Activated CD4-positive, alpha-beta memory T cell treated with anti-CD3 and anti-CD28 coated beads for 36 hours (primary cell): ENCODE measurements around the gene ATP8B2. TPM values are rescaled to one million over a fixed set of nuclear protein-coding genes. Genes with fewer than 3 reads are reported as not detected.
"Not testable (repeated sequence)": the region's sequence is repeated elsewhere in the genome, so short reads cannot be mapped to it uniquely, and the experiment has no call there.

Source experiments
- CTCF ChIA-PET: fragments of 350-600 bp; sonication (Branson Sonifier 250); formaldehyde crosslinking; loops from one replicate; lab custom pipeline; 2021; ENCODE audit warnings: antibody characterized with exemption, inconsistent platforms; lab: Charles Lee
- POLR2A ChIA-PET: fragments of 350-600 bp; sonication (Branson Sonifier 250); formaldehyde crosslinking; loops from one replicate; lab custom pipeline; 2021; ENCODE audit warnings: antibody characterized with exemption; lab: Charles Lee
- DNase-seq: peaks from one replicate; pipeline ENCODE4 v3.0.0-alpha.2; 2020
- H3K27ac Mint-ChIP-seq: one replicate; pipeline ENCODE4 v1.8.0; 2021; ENCODE audit warnings: mixed read lengths
- H3K27me3 Mint-ChIP-seq: one replicate; pipeline ENCODE4 v1.8.0; 2021; ENCODE audit warnings: mixed read lengths
- H3K36me3 Mint-ChIP-seq: one replicate; pipeline ENCODE4 v1.8.0; 2021; ENCODE audit warnings: mixed read lengths
- H3K4me1 Mint-ChIP-seq: one replicate; pipeline ENCODE4 v1.8.0; 2021; ENCODE audit warnings: low read depth, mixed read lengths
- H3K4me3 Mint-ChIP-seq: one replicate; pipeline ENCODE4 v1.8.0; 2021; ENCODE audit warnings: mild to moderate bottlenecking, mixed read lengths
- H3K9me3 Mint-ChIP-seq: one replicate; pipeline ENCODE4 v1.8.0; 2021; ENCODE audit warnings: mixed read lengths
- intact Hi-C: fragments of 100-400 bp; cut with micrococcal nuclease; formaldehyde crosslinking; loops from one replicate; pipeline ENCODE4 v1.15.1; 2023
- total RNA-seq, 2 experiments: library from RNA; stranded (reverse); gene quantifications; one replicate each; pipeline ENCODE4 v1.2.3, GENCODE V29; 2021

ATP8B2 gene
- total RNA-seq, 2 experiments from 2014 or later, result 58.5 to 59.9 TPM

DNA sequence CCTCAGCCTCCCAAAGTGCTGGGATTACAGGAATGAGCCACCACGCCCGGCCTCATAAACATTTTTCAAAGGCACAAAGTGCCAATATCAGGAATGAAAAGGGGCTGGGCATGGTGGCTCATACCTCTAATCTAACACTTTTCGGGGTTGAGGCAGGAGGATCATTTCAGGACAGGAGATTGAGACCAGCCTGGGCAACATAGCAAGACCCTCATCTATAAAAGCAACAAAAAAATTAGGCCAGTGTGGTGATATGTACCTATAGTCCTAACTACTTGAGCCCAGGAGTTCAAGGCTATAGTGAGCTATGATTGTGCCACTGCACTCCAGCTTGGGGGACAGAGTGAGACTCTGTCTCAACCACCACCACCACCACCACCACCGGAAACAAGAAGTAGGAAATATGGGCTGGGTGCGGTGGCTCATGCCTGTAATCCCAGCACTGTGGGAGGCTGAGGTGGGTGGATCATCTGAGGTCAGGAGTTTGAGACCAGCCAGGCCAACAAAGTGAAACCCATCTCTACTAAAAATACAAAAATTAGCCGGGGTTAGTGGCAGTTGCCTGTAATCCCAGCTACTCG lies 48.5 kb downstream of the ATP8B2 start:
- H3K9me3 Mint-ChIP-seq, H3K27ac Mint-ChIP-seq, H3K27me3 Mint-ChIP-seq, H3K4me3 Mint-ChIP-seq, H3K4me1 Mint-ChIP-seq, intact Hi-C loops, POLR2A ChIA-PET, H3K36me3 Mint-ChIP-seq: not testable (repeated sequence)
- CTCF ChIA-PET, result interaction anchor here (1.2 kb wide), 1 partner anchor 19 kb away, joined by 3 read pairs; no protein-coding TSS in a partner anchor
- peak; percentile 67 for DNase-seq

DNA sequence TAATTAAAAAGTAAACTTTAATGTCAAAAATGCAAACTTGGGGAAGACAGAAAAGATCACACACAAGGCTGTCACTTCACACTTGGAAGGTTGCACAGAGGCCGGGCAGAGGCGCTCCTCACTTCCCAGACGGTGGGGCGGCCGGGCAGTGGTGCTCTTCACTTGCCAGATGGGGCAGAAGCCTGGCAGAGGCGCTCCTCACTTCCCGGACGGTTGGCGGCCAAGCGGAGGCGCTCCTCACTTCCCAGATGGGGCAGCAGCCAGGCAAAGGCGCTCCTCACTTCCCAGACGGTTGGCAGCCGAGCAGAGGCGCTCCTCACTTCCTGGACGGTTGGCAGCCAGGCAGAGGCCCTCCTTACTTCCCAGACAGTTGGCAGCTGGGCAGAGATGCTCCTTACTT lies 54.0 kb downstream of the ATP8B2 start:
- Mint-ChIP-seq H3K9me3 (no peaks in the 10 kb centered on the region), H3K4me1 (peaks cover 2% of the 10 kb centered on the region), H3K36me3 (peaks cover 2% of the 10 kb centered on the region), H3K27ac (no peak overlapping the region), H3K27me3 (no peaks in the 10 kb centered on the region), H3K4me3 (no peak overlapping the region)
- DNase-seq, result no peak
- intact Hi-C loops, result no loop called here
- ChIA-PET CTCF (no interaction called here), POLR2A (interaction anchor here (0.6 kb wide), 1 partner anchor 75 kb away, joined by 3 read pairs; no protein-coding TSS in a partner anchor)

DNA sequence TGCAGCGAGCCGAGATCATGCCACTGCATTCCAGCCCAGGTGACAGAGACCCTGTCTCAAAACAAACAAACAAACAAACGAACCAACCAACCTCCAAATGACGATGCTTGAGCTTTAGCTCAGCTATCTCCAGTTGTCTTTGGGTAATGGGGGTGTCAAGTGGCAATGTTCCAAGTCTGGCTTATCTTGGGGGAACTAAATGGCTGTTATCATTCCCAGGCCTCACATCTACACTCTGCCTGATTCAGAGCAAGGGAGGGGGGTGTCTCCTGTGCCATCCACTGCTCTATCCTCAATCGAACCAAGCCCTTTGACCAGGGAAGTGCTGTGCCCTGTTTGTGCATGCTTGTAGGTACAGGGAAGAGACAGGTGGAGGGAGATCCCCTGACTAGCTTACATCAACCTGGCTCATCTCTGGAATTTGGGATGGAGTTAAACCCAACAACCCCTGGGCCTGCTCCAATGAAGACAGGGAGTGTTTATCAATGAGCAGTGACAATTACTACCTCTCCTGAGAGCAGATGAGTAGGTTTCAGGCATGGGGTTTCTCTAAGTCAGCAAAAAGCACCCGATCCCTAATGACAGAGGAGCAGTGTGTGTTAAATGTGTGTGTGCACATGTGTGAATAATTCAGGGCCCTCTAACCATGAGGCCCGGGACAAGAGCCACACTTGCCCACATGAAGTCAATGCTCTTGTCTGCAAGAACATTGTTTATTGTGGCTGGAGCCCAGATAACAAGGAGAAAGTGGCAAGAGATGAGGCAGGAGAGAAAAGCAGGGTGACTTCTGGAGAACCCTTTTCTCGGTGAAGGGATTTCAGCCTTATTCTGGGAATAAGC lies 59.5 kb downstream of the ATP8B2 start:
- Mint-ChIP-seq H3K27me3 (no peaks in the 10 kb centered on the region), H3K9me3 (no peaks in the 10 kb centered on the region), H3K4me1 (peaks cover 33% of the 10 kb centered on the region), H3K36me3 (peaks cover 2% of the 10 kb centered on the region), H3K27ac (peak overlapping the region; percentile 95), H3K4me3 (no peak overlapping the region)
- no peak for DNase-seq
- ChIA-PET POLR2A (interaction anchor here (0.8 to 2.6 kb wide), 5 partner anchors 13 to 126 kb away, joined by 3 to 19 read pairs (median 10); partner anchors contain the start of gene IL6R), CTCF (interaction anchor here (0.9 to 2.6 kb wide), 8 partner anchors 21 to 162 kb away, joined by 3 to 13 read pairs (median 4); no protein-coding TSS in a partner anchor)
- intact Hi-C loops, result loop anchor here (2.0 kb wide), 1 partner anchor 78 kb away; no protein-coding TSS in a partner anchor

GRCh38 chr1:154386643-154387352 lies 61.5 kb downstream of the ATP8B2 start:
- intact Hi-C loops, result loop anchor here (1.0 kb wide), 3 partner anchors 12 to 33 kb away; no protein-coding TSS in a partner anchor
- peak overlapping the region; percentile 69 for H3K4me3 Mint-ChIP-seq
- no peaks in the 10 kb centered on the region for H3K27me3 Mint-ChIP-seq
- peaks cover 2% of the 10 kb centered on the region for H3K36me3 Mint-ChIP-seq
- ChIA-PET CTCF (interaction anchor here (0.7 to 2.6 kb wide), 10 partner anchors 19 to 160 kb away, joined by 3 to 13 read pairs (median 4); no protein-coding TSS in a partner anchor), POLR2A (interaction anchor here (0.8 to 2.6 kb wide), 13 partner anchors 11 to 167 kb away, joined by 3 to 19 read pairs (median 4); partner anchors contain the start of gene IL6R)
- peak overlapping the region; percentile 95 for H3K27ac Mint-ChIP-seq
- peak; percentile 92 for DNase-seq
- H3K9me3 Mint-ChIP-seq, result no peaks in the 10 kb centered on the region
- H3K4me1 Mint-ChIP-seq, result peaks cover 36% of the 10 kb centered on the region

DNA sequence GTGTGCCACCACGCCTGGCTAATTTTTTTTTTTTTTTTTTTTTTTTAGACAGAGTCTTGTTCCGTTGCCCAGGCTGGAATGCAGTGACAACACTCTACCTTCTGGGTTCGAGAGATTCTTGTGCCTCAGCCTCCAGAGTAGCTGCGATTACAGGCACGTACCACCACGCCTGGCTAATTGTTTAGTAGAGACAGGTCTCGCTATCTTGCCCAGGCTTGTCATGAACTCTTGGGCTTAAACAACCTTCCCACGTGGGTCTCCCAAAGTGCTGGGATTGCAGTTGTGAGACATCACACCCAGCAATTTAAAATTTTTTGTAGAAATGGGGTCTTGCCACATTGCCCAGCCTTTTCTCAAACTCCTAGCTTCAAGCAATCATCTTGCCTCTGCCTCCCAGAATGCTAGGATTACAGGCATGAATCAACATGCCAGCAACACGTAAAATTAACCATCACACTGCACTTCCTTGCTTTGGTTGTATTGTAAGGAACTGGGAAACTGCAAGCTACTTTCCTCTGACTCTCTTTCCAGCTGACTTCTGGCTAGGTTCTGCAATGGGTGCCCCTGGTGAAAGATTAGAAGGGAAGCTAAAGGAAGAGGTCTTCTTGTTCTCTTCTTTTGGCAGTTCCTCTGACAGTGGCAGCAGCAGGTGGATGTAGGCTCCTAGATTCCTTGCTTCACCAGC lies 65.9 kb downstream of the ATP8B2 start:
- CTCF ChIA-PET, result interaction anchor here (1.0 kb wide), 1 partner anchor 12 kb away, joined by 3 read pairs; no protein-coding TSS in a partner anchor

DNA sequence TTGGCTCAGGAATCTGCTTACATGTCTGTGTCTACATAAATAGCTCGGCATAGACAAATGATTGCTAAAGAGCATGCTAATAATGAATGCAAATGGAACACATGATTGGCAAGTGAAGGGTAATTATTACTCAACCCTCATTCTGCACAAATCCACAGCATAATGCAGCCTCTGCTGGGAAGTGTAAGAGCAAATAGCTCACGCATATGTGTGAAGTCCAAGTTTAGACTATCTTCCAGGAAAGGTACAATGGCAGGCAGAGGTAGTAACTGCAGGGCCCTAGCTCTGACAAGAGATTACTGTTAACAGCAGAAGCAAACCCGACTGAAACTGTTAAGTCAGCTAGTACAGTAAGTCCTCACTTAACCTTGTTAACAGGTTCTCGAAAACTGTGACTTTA lies 72.8 kb downstream of the ATP8B2 start:
- Mint-ChIP-seq H3K27me3 (no peaks in the 10 kb centered on the region), H3K36me3 (no peaks in the 10 kb centered on the region), H3K27ac (peak overlapping the region; percentile 74), H3K9me3 (no peaks in the 10 kb centered on the region), H3K4me1 (peaks cover 44% of the 10 kb centered on the region), H3K4me3 (peak overlapping the region; percentile 51)
- ChIA-PET POLR2A (interaction anchor here (0.6 to 1.5 kb wide), 4 partner anchors 12 to 56 kb away, joined by 3 to 10 read pairs (median 5); no protein-coding TSS in a partner anchor), CTCF (interaction anchor here (0.7 to 2.1 kb wide), 7 partner anchors 9 to 619 kb away, joined by 3 to 10 read pairs (median 4); no protein-coding TSS in a partner anchor)
- intact Hi-C loops, result loop anchor here (1.0 to 5.0 kb wide), 2 partner anchors 12 to 34 kb away; no protein-coding TSS in a partner anchor
- no peak for DNase-seq

More for the DNA sequence above, 65.9 kb downstream of the ATP8B2 start:
- Mint-ChIP-seq H3K4me3 (no peak overlapping the region), H3K27me3 (no peaks in the 10 kb centered on the region), H3K36me3 (no peaks in the 10 kb centered on the region), H3K27ac (no peak overlapping the region), H3K9me3 (no peaks in the 10 kb centered on the region), H3K4me1 (peaks cover 22% of the 10 kb centered on the region)
- intact Hi-C loops, result no loop called here
- no peak for DNase-seq
- POLR2A ChIA-PET, result no interaction called here

DNA sequence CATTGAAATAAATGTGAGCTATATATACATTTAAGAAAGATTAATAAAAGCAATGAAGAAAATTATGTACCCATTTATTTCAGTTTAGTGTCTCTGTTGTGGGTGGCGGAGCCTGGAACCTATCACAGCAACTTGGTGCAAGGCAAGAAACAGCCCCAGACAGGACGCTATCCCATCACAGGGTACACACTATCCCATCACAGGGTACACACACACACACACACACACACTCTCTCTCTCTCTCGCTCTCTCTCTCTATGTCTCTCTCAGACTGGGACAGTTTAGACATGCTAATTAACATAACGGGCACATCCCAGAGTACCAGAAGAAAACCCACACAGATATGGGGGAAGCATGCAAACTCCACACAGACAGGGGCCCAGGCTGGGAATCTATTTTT lies 73.4 kb downstream of the ATP8B2 start:
- POLR2A ChIA-PET, result interaction anchor here (1.2 to 1.5 kb wide), 2 partner anchors 12 to 16 kb away, joined by 6 to 10 read pairs; no protein-coding TSS in a partner anchor
- DNase-seq, result no peak
- H3K9me3 Mint-ChIP-seq, result no peaks in the 10 kb centered on the region
- intact Hi-C loops, result loop anchor here (1.0 to 5.0 kb wide), 2 partner anchors 12 to 34 kb away; no protein-coding TSS in a partner anchor
- H3K27me3 Mint-ChIP-seq, result no peaks in the 10 kb centered on the region
- H3K36me3 Mint-ChIP-seq, result no peaks in the 10 kb centered on the region
- peak overlapping the region; percentile 74 for H3K27ac Mint-ChIP-seq
- H3K4me1 Mint-ChIP-seq, result peaks cover 49% of the 10 kb centered on the region
- CTCF ChIA-PET, result interaction anchor here (0.6 to 2.1 kb wide), 9 partner anchors 9 to 619 kb away, joined by 3 to 10 read pairs (median 4); no protein-coding TSS in a partner anchor
- peak overlapping the region; percentile 37 for H3K4me3 Mint-ChIP-seq

DNA sequence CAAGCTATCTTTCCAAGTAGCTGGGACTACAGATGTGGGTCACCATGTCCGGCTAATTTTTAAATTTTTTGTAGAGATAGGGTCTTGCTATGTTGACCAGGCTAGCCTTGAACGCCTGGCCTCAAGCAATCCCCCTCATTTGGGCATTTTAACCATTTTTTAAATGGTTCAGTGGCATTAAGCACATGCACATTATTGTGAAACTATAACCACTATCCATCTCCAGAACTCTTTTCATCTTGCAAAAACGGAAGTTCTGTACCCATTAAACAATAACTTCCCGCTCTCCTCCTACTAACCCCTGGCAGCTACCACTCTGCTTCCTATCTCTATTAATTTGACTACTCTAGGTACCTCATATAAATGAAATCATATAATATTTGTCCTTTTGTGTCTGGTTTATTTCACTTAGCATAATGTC lies 75.1 kb downstream of the ATP8B2 start:
- no peaks in the 10 kb centered on the region for H3K36me3 Mint-ChIP-seq
- no peak for DNase-seq
- ChIA-PET POLR2A (interaction anchor here (2.1 kb wide), 1 partner anchor 14 kb away, joined by 11 read pairs; no protein-coding TSS in a partner anchor), CTCF (interaction anchor here (1.1 kb wide), 1 partner anchor 146 kb away, joined by 3 read pairs; no protein-coding TSS in a partner anchor)
- H3K4me3 Mint-ChIP-seq, result no peak overlapping the region
- peak overlapping the region; percentile 28 for H3K27ac Mint-ChIP-seq
- peaks cover 64% of the 10 kb centered on the region for H3K4me1 Mint-ChIP-seq
- H3K9me3 Mint-ChIP-seq, result no peaks in the 10 kb centered on the region
- intact Hi-C loops, result no loop called here
- H3K27me3 Mint-ChIP-seq, result no peaks in the 10 kb centered on the region
